ENCODE measurements around the gene KLHL24.
"Not testable (repeated sequence)": the region's sequence is repeated elsewhere in the genome, so short reads cannot be mapped to it uniquely, and the experiment has no call there.

KLHL24 gene

DNA sequence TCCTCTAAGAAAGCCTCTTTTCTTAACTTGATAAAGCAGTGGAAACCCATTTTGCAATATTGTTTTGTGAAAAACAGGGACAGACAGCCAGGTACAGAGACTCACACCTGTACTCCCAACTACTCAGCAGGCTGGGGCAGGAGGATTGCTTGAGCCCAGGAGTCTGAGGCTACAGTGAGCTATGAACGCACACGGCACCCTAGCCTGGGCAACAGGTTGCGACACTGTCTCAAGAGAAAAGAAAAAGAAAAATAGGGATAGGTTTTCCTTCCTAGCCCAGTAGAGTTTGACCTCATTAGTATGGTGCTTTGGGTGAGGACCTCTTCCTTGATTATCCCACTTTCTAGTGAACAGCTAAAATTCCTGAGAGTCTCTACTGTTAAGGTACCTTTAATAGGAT lies 44.6 kb downstream of the KLHL24 start:
- no peak for DNase-seq (ENCODE audit: extremely low read depth, low read depth)
- H3K4me3 ChIP-seq (replicated peaks; ENCODE audit: low read depth, low read length) = no peak overlapping the region
- TF ChIP-seq, protein P1, sequence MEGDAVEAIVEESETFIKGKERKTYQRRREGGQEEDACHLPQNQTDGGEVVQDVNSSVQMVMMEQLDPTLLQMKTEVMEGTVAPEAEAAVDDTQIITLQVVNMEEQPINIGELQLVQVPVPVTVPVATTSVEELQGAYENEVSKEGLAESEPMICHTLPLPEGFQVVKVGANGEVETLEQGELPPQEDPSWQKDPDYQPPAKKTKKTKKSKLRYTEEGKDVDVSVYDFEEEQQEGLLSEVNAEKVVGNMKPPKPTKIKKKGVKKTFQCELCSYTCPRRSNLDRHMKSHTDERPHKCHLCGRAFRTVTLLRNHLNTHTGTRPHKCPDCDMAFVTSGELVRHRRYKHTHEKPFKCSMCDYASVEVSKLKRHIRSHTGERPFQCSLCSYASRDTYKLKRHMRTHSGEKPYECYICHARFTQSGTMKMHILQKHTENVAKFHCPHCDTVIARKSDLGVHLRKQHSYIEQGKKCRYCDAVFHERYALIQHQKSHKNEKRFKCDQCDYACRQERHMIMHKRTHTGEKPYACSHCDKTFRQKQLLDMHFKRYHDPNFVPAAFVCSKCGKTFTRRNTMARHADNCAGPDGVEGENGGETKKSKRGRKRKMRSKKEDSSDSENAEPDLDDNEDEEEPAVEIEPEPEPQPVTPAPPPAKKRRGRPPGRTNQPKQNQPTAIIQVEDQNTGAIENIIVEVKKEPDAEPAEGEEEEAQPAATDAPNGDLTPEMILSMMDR (IDR thresholded peaks at IDR 0.05; ENCODE audit: low read depth, low read length, missing control alignments) = no peak

DNA sequence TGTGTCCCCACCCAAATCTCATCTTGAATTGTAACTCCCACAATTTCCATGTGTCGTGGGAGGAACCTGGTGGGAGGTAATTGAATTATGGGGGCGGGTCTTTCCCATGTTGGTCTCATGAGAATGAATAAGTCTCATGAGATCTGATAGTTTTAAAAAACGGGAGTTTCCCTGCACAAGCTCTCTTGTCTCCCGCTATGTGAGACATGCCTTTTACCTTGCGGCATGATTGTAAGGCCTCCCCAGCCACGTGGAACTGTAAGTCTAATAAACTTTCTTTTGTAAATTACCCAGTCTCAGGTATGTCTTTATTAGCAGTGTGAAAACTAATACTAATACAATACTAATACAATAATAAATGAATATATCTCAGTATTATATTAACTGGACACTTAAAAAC lies 52.3 kb downstream of the KLHL24 start:
- TF ChIP-seq, protein P1 (IDR thresholded peaks at IDR 0.05; ENCODE audit: low read depth, low read length, missing control alignments) = no peak
- no peak for DNase-seq (ENCODE audit: extremely low read depth, low read depth)
- no peak overlapping the region for H3K4me3 ChIP-seq (replicated peaks; ENCODE audit: low read depth, low read length)

DNA sequence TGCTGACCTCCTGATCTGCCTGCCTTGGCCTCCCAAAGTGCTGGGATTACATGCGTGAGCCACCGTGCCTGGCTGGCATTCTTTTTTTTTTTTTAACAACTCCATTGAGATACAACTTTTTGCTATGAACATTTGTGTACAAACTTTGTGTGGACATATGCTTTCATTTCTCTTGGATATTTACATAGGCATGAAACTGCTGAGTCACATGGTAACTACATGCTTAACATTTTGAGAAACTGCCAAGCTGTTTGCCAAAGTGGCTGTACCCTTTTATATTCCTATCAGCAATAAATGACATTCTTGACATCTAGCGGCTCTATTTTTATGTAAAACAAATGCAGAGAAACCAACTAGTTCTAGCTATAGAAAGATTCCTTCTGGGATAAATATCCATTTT lies 53.5 kb downstream of the KLHL24 start:
- DNase-seq (ENCODE audit: extremely low read depth, low read depth) = no peak
- TF ChIP-seq, protein P1 (IDR thresholded peaks at IDR 0.05; ENCODE audit: low read depth, low read length, missing control alignments) = no peak
- no peak overlapping the region for H3K4me3 ChIP-seq (replicated peaks; ENCODE audit: low read depth, low read length)

DNA sequence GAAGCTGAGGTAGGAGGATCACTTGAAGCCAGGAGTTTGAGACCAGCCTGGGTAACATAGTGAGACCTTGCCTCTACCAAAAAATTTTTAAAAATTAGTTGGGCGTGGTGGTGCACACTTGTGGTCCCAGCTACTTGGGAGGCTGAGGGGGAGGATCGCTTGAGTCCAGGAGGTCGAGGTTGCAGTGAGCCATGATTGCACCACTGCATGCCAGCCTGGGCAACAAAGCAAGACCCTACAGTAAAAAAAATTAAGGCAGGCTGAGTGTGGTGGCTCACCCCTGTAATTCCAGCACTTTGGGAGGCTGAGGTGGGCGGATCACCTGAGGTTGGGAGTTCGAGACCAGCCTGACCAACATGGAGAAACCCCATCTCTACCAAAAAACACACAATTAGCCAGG lies 54.2 kb downstream of the KLHL24 start:
- H3K4me3 ChIP-seq (replicated peaks; ENCODE audit: low read depth, low read length); DNase-seq (ENCODE audit: extremely low read depth, low read depth): not testable (repeated sequence)

DNA sequence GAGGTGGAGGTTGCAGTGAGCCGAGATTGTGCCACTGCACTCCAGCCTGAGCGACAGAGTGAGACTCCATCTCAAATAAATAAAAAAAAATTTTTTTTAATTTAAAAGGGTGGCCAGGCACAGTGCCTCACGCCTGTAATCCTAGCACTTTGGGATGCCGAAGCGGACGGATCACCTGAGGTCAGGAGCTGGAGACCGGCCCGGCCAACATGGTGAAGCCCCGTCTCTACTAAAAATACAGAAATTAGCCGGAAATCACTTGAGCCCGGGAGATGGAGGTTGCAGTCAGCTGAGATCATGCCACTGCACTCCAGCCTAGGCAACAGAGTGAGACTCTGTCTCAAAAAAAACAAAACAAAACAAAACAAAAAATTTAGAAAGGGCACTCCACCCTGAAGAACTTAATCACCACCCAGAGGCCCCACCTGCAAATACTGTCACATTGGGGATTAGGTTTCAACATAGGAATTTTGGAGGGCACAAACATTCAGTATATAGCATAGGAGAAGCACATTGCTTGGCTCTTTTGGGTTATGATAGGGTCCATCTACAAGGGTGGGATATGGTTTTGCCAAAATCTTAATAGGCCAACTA lies 55.1 kb downstream of the KLHL24 start:
- no peak for DNase-seq (ENCODE audit: extremely low read depth, low read depth)
- TF ChIP-seq, protein P1 (IDR thresholded peaks at IDR 0.05; ENCODE audit: low read depth, low read length, missing control alignments) = no peak
- H3K4me3 ChIP-seq (replicated peaks; ENCODE audit: low read depth, low read length) = no peak overlapping the region

DNA sequence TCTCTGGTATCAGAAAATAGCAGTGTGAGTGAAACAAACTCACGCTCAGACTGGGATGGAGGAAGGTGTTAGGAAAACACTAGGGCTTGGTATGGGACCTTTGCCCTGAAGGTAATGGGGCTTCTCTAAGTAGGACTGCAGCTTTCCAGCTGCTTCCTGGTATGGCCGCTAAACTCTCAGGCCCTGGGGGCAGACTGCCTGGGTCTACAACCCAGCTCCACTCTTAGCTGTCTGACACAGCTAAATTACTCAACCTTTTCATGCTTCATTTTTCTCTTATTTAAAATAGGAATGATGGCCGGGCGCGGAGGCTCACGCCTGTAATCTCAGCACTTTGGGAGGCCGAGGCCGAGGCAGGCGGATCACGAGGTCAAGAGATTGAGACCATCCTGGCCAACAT lies 57.0 kb downstream of the KLHL24 start:
- no peak for DNase-seq (ENCODE audit: extremely low read depth, low read depth)
- TF ChIP-seq, protein P1 (IDR thresholded peaks at IDR 0.05; ENCODE audit: low read depth, low read length, missing control alignments) = no peak
- no peak overlapping the region for H3K4me3 ChIP-seq (replicated peaks; ENCODE audit: low read depth, low read length)

DNA sequence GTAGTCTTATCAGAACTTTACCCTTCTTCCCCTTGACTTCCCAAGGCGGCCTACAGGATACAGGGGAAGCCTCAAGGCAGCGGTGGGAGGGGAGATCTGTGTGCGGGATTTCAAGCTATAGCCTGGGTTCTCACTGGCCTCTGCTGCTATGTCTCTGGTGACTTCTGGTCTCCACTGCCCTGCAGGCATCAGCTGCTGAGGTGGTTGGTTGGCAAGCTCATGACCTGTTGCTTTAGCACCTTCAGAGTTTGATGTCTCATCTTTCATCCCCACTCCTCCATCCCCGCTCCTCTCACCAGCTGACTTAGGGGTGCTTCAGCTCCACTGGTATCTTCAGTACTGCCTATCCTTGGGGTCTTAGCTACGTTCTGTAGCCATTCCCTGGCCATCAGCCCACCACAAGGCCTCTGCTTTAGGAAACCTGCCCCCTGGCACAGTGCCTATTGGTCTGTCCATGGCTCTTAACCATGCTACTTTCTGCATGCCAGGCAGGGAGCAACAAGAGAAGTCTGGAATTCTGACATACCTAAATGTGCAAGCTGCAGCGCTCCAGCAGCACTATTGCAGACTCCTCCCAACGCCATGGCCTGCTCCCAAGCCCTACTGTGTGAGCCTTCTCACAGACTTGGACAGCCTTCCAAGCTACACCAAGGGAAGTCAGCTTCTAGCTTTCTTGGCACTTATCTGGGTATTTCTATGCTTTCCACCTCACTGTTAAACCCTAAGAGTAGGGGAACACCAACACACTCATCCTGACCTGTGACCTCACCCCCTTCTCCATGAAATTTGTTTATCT lies 60.3 kb downstream of the KLHL24 start:
- TF ChIP-seq, protein P1 (IDR thresholded peaks at IDR 0.05; ENCODE audit: low read depth, low read length, missing control alignments) = no peak
- no peak overlapping the region for H3K4me3 ChIP-seq (replicated peaks; ENCODE audit: low read depth, low read length)
- no peak for DNase-seq (ENCODE audit: extremely low read depth, low read depth)
